GM23338 (cell line): ENCODE measurements around the gene CUX1. TPM values are rescaled to one million over a fixed set of nuclear protein-coding genes. Genes with fewer than 3 reads are reported as not detected.
"Not testable (repeated sequence)": the region's sequence is repeated elsewhere in the genome, so short reads cannot be mapped to it uniquely, and the experiment has no call there.

Source experiments
- ATAC-seq: fragments of 200-7000 bp; cut with Tn5 transposase; 3 replicates; pipeline ENCODE4 v1.9.1; 2020
- DNase-seq: peaks from one replicate; pipeline ENCODE4 v3.0.0-alpha.2; 2015; ENCODE audit warnings: low spot score
- H2AFZ ChIP-seq: fragments of 200-600 bp; sonication (generic); 2 replicates; pipeline ENCODE4 v1.8.0; 2016; ENCODE audit warnings: antibody characterized with exemption, mild to moderate bottlenecking, moderate library complexity
- H3F3A ChIP-seq: fragments of 200-600 bp; sonication (generic); replicated peaks from 2 replicates; pipeline ENCODE4 v1.8.0; 2017; ENCODE audit warnings: antibody characterized with exemption, mixed run types, low read depth
- H3K27ac ChIP-seq: fragments of 200-600 bp; sonication (generic); 2 replicates; pipeline ENCODE4 v1.6.1; 2016; ENCODE audit warnings: low read depth
- H3K27me3 ChIP-seq: fragments of 200-600 bp; sonication (generic); 2 replicates; pipeline ENCODE4 v1.8.0; 2016; ENCODE audit warnings: mild to moderate bottlenecking, mixed run types, moderate library complexity; ENCODE audit not compliant: insufficient read depth
- H3K36me3 ChIP-seq: fragments of 200-600 bp; sonication (generic); 2 replicates; pipeline ENCODE4 v1.8.0; 2016; ENCODE audit warnings: mild to moderate bottlenecking; ENCODE audit not compliant: insufficient read depth
- H3K4me1 ChIP-seq: fragments of 200-600 bp; sonication (generic); 2 replicates; pipeline ENCODE4 v1.8.0; 2016; ENCODE audit warnings: mild to moderate bottlenecking, moderate library complexity; ENCODE audit not compliant: insufficient read depth
- H3K4me2 ChIP-seq: fragments of 200-600 bp; sonication (generic); 2 replicates; pipeline ENCODE4 v1.7.1; 2017; ENCODE audit warnings: mixed run types
- H3K4me3 ChIP-seq: fragments of 200-600 bp; sonication (generic); 2 replicates; pipeline ENCODE4 v1.6.1; 2016; ENCODE audit warnings: mixed run types
- H3K79me2 ChIP-seq: fragments of 200-600 bp; sonication (generic); replicated peaks from 2 replicates; pipeline ENCODE4 v1.8.0; 2017; ENCODE audit warnings: mild to moderate bottlenecking; ENCODE audit not compliant: insufficient read depth
- H3K9me2 ChIP-seq: fragments of 200-600 bp; sonication (generic); 2 replicates; pipeline ENCODE4 v1.8.0; 2017; ENCODE audit not compliant: insufficient read depth
- H4K20me1 ChIP-seq: fragments of 200-600 bp; sonication (generic); replicated peaks from 2 replicates; pipeline ENCODE4 v1.8.0; 2017; ENCODE audit warnings: mild to moderate bottlenecking; ENCODE audit not compliant: insufficient read depth
- H3K27ac Mint-ChIP-seq: 2 replicates; pipeline ENCODE4 v1.8.0; 2020; ENCODE audit warnings: inconsistent platforms, mild to moderate bottlenecking, moderate library complexity, mixed read lengths
- H3K27me3 Mint-ChIP-seq: 3 replicates; pipeline ENCODE4 v1.8.0; 2022; ENCODE audit warnings: low read depth, mild to moderate bottlenecking, moderate library complexity, mixed read lengths, inconsistent platforms; ENCODE audit not compliant: insufficient read depth, poor library complexity
- H3K36me3 Mint-ChIP-seq: 3 replicates; pipeline ENCODE4 v1.8.0; 2021; ENCODE audit warnings: low read depth, mild to moderate bottlenecking, inconsistent platforms, moderate library complexity, mixed read lengths
- H3K4me1 Mint-ChIP-seq: 3 replicates; pipeline ENCODE4 v1.8.0; 2020; ENCODE audit warnings: mild to moderate bottlenecking, inconsistent platforms, mixed read lengths
- H3K4me3 Mint-ChIP-seq: 3 replicates; pipeline ENCODE4 v1.8.0; 2021; ENCODE audit warnings: moderate library complexity, mild to moderate bottlenecking, inconsistent platforms, mixed read lengths
- H3K9me3 Mint-ChIP-seq: 3 replicates; pipeline ENCODE4 v1.8.0; 2020; ENCODE audit warnings: moderate library complexity, mild to moderate bottlenecking, inconsistent platforms, mixed read lengths
- REST ChIP-seq: IDR thresholded peaks from one replicate; pipeline ENCODE4 v1.6.1; 2018; ENCODE audit warnings: antibody characterized with exemption; ENCODE audit not compliant: unreplicated experiment
- polyA plus RNA-seq: library from polyadenylated mRNA; unstranded; fragments of >200 nt; fragmentation: Nextera tagmentation; extraction: Ambion mirVana; gene quantifications from 2 replicates; pipeline ENCODE4 v1.2.1, GENCODE V29; 2016
- total RNA-seq: library from RNA; depleted of rRNA; stranded (reverse); fragments of >200 nt; shearing (Covaris generic); gene quantifications from 2 replicates; pipeline ENCODE4 v1.2.3, GENCODE V29; 2014
- TF ChIP-seq, protein P1 (sequence below), 2 experiments: fragments of 200-600 bp in 1 of 2; sonication (generic) in 1 of 2; conservative IDR thresholded peaks; 2 replicates each; pipeline versions ENCODE4 v1.5.1 to v1.6.1; 2016 to 2017; ENCODE audit warnings: antibody characterized with exemption in 2 of 2, low read depth in 2 of 2, mild to moderate bottlenecking in 2 of 2, moderate library complexity in 1 of 2

The CUX1 gene
- total and polyA plus RNA-seq, 2 experiments from 2014 or later, result 49.9 to 64.0 TPM

- H2AFZ ChIP-seq, result no peak overlapping the region
- no peak overlapping the region for H3K4me3 ChIP-seq
- DNase-seq, result no peak
- no peaks in the 10 kb centered on the region for H3F3A ChIP-seq
- H3K9me2 ChIP-seq, result no peaks in the 10 kb centered on the region
- H3K4me2 ChIP-seq, result no peak overlapping the region
- TF ChIP-seq, protein P1, sequence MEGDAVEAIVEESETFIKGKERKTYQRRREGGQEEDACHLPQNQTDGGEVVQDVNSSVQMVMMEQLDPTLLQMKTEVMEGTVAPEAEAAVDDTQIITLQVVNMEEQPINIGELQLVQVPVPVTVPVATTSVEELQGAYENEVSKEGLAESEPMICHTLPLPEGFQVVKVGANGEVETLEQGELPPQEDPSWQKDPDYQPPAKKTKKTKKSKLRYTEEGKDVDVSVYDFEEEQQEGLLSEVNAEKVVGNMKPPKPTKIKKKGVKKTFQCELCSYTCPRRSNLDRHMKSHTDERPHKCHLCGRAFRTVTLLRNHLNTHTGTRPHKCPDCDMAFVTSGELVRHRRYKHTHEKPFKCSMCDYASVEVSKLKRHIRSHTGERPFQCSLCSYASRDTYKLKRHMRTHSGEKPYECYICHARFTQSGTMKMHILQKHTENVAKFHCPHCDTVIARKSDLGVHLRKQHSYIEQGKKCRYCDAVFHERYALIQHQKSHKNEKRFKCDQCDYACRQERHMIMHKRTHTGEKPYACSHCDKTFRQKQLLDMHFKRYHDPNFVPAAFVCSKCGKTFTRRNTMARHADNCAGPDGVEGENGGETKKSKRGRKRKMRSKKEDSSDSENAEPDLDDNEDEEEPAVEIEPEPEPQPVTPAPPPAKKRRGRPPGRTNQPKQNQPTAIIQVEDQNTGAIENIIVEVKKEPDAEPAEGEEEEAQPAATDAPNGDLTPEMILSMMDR (conservative IDR thresholded peaks at IDR 0.05; ENCODE audit: low read depth in 2 of 2), result 0 out of 4 replicates have a peak, but pooled peaks of 1 of the 2 experiments have one; percentile 14
- TF ChIP-seq REST, result no peak
- H3K27ac ChIP-seq, result no peak overlapping the region
- H3K36me3 Mint-ChIP-seq, result no peaks in the 10 kb centered on the region; the same call in 2 of the 3 replicates
- H3K9me3 Mint-ChIP-seq, result no peaks in the 10 kb centered on the region
- no peak overlapping the region for H3K4me3 Mint-ChIP-seq
- peaks cover 24% of the 10 kb centered on the region for H3K27me3 Mint-ChIP-seq
- no peak overlapping the region for H3K27ac Mint-ChIP-seq
- no peaks in the 10 kb centered on the region for H3K36me3 ChIP-seq
- peaks cover 11% of the 10 kb centered on the region for H3K4me1 Mint-ChIP-seq
- H4K20me1 ChIP-seq, result no peaks in the 10 kb centered on the region
- no peaks in the 10 kb centered on the region for H3K79me2 ChIP-seq
- no peaks in the 10 kb centered on the region for H3K27me3 ChIP-seq
- no peak for ATAC-seq
- peaks cover 3% of the 10 kb centered on the region; the same call in 1 of the 2 replicates for H3K4me1 ChIP-seq
These were observed 508.9 kb downstream of the CUX1 start for GRCh38 chr7:102326157-102326889.

- H3K36me3 ChIP-seq, H2AFZ ChIP-seq, H4K20me1 ChIP-seq, H3K4me2 ChIP-seq, H3K27ac ChIP-seq, H3K9me3 Mint-ChIP-seq, H3F3A ChIP-seq, H3K36me3 Mint-ChIP-seq, DNase-seq, H3K4me1 ChIP-seq, ATAC-seq, H3K27me3 ChIP-seq, H3K4me3 ChIP-seq, H3K79me2 ChIP-seq, H3K4me3 Mint-ChIP-seq, H3K9me2 ChIP-seq: not testable (repeated sequence)
- Mint-ChIP-seq H3K4me1 (peaks cover 20% of the 10 kb centered on the region), H3K27me3 (peaks cover 24% of the 10 kb centered on the region), H3K27ac (peak overlapping the region; percentile 37; the same call in 1 of the 2 replicates)
These were observed 509.8 kb downstream of the CUX1 start for GRCh38 chr7:102327183-102327582.

DNA sequence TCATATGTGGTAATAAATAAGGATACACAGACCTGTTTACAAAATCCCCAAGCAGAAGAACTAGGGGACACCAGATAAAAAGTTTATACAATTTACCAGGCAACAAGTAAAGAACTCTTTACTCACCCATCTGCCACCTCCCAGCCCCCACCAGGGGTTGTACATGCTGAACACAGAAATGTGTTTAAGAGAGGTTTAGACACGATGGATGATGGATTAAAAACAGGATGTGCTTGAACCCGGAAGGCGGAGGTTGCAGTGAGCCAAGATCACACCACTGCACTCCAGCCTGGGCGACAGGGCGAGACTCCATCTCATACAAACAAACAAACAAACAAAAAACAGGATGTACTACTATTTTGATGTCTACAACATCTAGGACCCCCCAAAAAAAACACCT is 511.4 kb downstream of the CUX1 start:
- H2AFZ ChIP-seq, H3K4me2 ChIP-seq, H3F3A ChIP-seq, H3K9me3 Mint-ChIP-seq, H3K27me3 ChIP-seq, H3K27ac Mint-ChIP-seq, H3K36me3 Mint-ChIP-seq, H4K20me1 ChIP-seq, H3K9me2 ChIP-seq, ATAC-seq, H3K4me3 ChIP-seq, DNase-seq, H3K79me2 ChIP-seq, H3K36me3 ChIP-seq, H3K4me3 Mint-ChIP-seq, H3K27ac ChIP-seq: not testable (repeated sequence)
- H3K4me1 ChIP-seq, result peaks cover 14% of the 10 kb centered on the region
- peaks cover 27% of the 10 kb centered on the region for H3K4me1 Mint-ChIP-seq
- H3K27me3 Mint-ChIP-seq, result peaks cover 22% of the 10 kb centered on the region

GRCh38 chr7:102329366-102329765 is 511.9 kb downstream of the CUX1 start:
- not testable (repeated sequence) for H3K27ac ChIP-seq, H3K36me3 Mint-ChIP-seq, H3K9me2 ChIP-seq, H3K79me2 ChIP-seq, H3K9me3 Mint-ChIP-seq, H3K36me3 ChIP-seq, H3K4me2 ChIP-seq, ATAC-seq, H3F3A ChIP-seq, H4K20me1 ChIP-seq, H3K27ac Mint-ChIP-seq, H3K27me3 ChIP-seq, H2AFZ ChIP-seq, H3K4me3 ChIP-seq, DNase-seq, H3K4me3 Mint-ChIP-seq
- Mint-ChIP-seq H3K4me1 (peaks cover 27% of the 10 kb centered on the region), H3K27me3 (peaks cover 20% of the 10 kb centered on the region)
- peaks cover 14% of the 10 kb centered on the region for H3K4me1 ChIP-seq
